HG02610 (cell line): ENCODE results near the gene CADPS.

Experiments
- ATAC-seq: cut with Tn5 transposase; IDR thresholded peaks from one replicate; pipeline ENCODE4 v1.9.1; 2021; ENCODE audit warnings: mild to moderate bottlenecking, moderate library complexity; ENCODE audit not compliant: unreplicated experiment

Gene CADPS

DNA sequence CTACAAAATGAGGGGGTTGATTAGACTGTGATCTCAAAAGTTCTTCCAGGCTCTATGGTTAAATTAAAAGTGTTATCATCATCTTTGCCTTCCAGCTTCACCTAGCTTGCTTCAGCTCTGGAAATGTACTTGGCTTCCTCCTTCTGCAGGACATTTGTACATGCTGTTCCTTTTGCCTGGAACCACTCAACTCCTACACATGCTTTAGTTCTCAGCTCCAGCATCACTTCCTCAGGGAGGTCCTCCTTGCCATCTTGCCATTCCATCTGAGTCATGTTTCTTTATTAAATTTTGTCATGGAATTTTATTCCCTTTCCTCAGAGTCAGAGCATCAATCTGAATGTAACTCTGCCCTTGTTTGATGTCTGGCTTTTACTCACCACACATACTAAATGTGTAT, 343.2 kb downstream of the CADPS start:
- no peak for ATAC-seq

DNA sequence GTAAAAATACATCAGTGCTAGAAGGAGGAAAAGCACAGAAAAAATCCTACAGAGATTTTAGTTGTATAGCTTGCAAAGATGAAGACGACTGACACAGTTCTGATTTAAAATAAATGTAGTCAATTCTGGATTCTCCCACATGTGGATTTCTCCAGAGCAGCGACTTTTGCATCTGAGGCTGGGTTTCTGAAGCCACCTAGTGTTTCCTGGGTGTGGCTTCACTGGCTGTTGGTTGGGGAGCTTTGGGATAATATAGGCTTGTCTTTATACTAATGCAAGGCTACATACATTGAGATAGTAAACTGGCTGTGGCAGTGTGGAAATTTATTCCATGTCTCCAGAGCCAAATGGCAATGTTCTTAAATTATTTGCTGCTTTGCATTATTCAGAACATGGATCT, 343.7 kb downstream of the CADPS start:
- ATAC-seq, result no peak

DNA sequence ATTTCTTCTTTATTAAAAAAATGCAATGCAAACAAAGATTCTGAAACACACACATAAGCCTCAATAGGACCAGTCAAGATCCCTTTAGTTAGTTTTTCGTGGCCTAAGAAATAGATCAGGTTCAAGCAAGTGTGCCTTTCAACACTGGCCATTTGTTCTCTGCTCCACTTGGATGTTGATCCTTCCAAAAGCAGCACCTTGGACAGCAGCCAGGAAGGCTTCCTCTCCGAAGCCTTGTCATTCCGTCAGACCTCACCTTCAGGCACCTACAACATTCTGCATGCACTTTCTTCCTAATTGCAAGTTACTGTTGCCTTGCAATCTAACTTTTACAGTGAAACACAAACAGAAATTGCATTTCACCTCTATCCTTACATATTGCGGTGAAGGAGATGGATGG, 346.0 kb downstream of the CADPS start:
- no peak for ATAC-seq

DNA sequence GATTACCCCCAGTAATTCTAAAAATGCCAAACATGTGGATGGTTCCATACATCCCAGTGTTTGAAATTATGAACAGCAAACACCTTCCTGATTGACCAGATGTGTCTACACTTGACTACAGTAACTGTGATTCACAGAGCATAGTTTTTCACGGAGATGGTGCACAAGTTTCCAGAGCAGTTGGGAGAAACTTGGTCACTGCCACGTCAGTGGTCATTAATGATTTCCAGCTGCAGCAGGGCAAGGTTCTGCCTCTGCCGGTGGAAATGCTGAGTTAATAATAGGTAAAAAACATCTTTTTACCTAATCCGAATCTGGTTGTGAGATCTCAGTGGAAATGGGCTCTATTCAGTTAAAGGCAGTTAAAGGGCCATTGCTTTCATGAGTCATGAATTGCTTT, 347.7 kb downstream of the CADPS start:
- ATAC-seq, result no peak

DNA sequence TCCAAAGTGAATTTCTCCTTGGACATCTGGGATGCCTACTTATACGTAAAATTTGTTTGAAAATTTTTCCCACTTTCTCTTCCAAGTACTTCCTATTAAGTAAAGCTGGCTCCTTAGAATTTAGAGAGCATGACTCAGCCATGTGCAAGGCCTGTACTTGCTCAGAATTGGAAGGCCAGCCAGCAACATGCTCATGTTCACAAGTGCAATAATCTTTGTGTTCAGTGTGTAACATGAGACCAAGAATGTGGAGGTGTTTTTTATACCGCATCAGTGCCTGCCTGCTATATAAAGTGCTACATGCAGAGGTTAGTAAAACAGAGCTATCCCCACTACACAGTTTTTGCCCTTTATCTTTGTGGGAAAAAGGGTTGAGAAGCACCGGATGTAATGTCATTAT, 349.9 kb downstream of the CADPS start:
- no peak for ATAC-seq

DNA sequence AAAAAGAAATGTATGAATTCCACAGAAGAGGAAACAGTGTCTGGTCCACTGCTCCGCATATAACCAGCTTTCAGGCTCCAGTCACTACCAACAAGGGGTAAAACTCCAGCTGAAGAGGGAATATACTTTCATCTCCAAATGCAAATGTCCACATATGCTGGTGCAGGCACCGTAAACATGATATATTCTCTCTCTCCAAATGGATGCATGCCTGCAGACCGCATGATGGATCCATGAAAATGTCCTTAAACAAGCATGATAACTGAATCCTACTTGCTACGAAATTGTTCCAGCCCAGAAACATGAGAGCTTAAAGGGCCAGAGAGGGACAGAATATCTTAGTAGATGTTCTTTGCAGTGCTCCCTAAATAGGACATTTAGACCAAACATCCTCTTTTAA, 351.5 kb downstream of the CADPS start:
- no peak for ATAC-seq

DNA sequence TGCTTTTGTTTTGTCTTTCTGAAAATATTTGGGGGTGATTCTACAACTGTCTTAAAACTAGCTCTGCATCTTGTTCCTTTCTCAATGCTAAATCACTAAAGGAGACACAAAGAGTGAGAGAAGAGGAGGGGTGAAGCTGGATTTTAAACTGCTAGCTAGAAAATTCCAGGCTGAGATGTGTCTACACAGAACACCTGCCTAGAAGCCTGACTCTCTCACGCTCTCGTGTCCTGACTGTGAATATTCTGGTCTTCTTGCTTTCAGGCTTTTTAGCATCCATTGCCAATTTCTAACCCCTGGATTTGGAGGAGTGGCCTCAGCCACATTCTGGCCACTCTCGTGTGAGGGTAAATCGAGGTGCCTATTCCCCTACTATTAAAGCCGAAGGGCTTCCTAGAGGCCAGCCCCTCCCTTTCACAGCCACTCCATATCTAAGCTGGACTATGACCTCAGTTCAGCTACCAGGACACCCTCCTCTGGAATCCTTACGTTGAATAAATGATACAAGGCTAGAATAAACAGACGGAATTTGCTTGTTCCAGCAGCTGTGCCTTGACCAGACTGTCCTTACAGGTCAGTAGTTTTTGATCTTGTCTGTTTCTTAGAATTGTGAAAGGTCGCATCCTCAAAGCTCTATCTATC, 353.6 kb downstream of the CADPS start:
- no peak for ATAC-seq

DNA sequence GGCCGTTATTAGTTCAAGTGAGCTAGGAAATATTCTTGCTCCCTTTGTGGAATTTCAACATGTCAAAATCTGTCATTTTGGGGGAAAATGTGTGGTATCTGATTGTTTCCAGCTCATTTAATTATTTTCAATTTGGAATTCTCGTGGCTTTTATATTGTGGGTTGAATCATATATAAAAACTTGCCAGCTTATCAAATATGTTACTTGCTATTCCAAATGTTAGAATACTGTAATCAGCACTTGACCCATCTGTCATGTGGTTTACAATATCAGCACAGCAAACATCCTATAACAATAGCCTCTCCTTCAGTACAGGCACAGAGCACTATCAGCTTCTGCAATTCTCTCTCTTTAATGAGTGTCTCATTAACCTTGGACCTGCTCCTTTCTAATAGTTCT, 371.7 kb downstream of the CADPS start:
- ATAC-seq, result no peak

DNA sequence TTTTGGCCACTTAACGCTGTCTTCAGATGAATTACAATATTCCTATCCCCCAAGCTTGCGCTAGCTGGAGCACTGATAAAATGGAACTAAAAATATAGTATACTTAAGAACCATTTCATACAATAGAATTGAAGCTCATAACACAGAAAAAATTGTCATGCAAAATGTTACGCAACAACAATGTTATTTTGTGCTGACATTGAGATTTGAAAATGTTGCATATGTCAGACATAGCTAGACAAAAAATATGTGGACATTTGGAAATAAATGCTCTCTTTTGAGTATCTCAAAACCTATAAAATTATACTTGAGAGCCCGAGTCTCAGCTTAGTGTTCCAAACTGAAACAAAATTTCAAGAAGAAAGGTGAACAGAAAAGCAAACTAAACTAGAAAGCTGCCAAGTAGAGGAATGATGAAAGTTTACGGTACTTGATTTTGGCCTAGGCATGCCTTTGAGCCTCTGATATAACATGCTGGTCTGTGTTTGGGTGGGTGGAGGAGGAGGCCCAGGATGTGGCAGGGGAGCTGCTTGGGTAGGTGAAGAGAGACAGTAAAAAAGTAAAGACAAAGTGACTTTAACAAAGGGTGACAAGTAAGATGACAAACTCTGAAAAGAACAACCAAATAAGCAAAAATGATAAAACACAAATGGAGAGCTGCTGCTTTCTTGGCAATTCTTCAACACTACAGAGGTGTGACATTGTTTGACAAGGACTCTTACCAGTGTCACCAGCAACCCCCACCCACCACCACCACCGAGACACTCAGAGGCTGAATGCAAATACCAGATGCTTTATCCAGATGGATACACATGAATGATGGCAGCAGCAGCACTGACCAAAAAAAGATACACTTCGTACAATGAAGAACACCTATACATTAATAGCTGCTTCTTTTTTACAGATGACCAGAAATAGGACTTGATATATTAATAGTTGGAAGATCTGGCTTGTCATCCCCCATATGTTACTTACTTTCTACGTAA, 372.6 kb downstream of the CADPS start:
- ATAC-seq, result no peak

DNA sequence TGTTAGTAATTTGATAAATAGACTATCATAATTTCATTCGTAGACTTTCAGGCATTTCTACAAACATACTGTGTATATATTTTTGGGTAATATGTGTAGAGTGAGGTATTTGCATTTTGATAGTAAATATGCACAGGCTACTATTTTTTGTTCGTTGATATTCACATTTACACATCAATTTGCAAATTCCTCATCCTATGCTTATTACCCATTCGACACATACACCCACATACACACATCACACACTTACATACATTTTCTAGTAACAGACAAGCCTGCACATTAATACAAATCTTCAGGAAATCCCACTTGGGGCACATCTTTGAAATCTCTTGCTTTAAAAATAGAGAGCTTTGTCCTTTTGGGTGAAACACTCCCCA, 373.9 kb downstream of the CADPS start:
- no peak for ATAC-seq

DNA sequence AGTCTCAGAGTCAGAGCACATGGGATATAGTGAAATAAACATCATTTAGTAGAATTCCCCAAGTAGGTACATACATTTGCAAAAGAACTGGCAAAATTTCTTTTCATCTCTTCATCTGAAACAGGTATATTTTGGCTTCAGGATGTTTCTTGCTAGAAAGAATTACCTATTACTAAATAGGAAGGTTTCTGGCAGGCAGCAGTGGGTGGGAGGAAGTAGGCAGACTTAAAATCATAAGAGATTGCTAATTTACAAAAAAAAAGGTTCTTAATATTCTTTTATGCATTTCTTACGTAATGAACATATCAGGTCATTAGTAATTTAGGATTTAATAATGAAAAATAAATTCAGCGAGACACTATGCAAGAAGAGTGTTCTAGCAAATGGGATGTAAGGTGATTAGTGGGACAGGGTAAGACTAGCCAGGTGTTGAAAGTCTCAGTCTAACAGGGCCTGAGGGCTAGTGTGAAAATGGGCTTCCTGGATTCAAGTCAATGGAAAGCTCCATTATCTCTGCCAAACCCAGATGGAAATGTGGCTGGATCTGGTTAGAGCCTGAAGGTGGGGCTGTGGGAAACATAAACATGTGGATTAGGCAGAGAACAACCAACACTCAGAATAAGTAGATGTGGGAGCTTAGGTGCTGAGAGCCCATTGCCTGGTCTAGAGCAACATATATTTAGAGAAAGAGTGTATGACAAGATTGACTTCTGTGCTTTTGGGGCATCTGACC, 374.5 kb downstream of the CADPS start:
- ATAC-seq, result no peak

DNA sequence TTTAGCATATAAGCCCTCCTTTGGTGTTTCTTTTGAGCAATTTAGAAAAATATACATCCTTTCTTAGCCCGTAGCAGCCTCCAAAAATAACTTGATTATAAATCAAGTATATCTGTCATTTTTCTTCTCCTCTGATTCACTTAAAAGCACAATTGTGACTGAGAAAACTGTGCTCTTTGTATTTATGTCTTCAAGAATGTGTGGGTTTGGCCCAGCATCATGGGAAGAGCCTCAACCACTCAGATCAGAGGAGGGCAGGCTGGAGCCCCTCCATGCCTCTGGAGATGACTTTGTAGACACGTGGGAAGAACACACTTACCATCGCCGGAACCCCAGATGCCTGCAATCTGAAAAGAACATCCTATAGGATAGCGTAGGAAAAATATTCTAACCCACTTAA, 378.1 kb downstream of the CADPS start:
- no peak for ATAC-seq

DNA sequence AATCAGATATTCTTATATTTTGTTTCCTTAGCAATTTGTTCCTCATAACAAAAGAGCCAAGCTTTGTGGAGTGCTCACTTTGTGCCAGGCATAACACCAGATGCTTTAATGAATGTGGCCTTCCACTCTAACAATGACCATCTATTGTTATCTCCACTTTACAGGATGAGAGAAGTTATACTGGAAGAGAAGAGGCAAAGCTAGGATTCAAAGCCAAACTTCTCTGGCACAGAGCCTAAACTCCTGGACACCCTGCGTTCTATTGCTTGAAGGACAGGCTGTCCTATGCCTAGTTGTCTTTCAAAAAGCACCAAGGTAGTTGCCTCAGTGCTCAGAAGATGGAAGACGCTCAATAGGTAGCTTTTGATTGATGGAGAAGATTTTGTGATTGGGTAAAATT, 378.7 kb downstream of the CADPS start:
- no peak for ATAC-seq

DNA sequence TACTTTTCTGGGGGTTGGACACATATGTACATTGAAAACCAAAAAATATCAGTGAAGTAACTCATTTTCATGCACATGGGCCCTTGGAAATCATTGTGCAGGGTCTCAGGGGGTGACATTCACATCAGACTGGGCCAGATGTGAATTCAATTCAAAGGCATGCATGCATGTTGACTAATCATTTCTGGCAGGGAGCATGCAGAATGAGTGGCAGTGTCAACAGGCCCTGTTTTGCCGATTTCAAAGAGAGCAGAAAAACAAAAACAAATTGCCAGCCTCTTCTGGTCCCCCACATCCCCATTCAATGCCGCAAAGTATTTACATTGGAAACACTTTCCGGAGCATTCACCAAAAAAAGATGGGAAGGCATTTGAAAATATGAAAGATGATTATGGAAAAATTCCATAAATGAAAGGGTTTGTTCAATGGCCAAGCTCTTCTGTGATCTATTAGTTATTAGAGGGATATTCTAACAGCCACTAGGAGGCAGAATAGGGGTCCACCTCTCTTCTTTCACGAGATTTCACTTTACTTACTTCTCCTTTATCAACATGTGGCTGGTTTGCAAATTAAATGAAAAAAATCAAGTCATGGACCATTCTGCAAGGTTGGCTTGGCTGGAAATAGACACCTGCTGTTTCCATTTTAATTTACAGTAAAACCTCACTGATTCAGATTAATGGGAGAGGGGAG, 382.0 kb downstream of the CADPS start:
- no peak for ATAC-seq

DNA sequence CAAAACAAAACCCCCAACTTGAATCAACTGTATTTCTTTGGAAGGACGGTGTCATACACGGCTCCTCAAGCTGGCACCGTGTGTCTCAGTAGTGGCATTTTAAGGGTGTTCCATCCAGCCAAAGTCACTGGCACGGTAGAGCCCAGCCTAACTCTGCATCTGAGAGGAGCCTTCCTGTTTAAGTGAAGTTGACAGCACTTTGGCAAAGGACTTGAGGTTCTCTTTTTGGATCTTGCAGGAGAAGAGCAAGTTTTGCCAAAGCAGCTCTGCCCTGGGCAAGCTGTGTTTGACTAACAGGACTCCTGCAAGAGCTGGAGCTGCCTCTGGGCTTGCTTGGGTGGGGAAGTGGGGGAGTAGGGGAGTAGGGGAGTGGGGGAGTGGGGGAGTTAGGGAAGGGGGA, 392.3 kb downstream of the CADPS start:
- ATAC-seq, result no peak

DNA sequence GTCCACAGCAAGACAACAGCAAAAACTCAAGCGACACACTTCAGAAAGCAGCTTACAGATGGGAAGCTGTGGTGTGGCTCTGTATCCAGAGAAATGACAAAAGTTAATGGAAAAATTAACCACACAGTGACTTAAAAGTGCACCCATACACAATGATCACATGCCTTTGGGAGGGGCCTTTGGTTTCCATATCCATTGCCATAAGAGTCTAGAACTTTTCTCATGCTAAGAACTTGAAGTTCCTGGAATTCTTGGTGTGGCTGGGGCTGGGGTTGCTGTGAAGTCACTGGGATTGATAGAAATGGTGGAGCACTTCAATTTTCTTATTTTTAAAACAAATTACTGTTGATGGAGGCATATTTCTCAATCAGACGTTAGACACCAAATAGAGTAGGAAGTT, 393.3 kb downstream of the CADPS start:
- ATAC-seq, result no peak

DNA sequence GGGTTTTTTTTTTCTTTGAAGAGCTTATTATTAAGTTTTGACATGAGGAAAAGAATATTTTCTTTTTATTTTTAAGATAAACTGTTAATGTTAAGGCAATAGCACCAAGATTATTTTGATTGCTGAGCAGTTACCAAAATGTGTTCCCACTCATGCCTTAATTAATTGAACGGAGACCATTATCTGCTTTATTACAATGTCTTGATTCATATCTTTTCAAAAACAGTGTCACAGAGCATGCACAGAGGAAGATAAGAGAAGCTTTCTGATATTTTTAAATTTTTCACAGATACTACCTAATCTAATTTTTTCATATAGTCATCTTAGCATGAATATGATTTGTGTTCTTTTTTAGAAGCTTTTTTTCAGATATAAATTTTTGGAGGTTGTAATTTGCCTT, 395.2 kb downstream of the CADPS start:
- no peak for ATAC-seq

DNA sequence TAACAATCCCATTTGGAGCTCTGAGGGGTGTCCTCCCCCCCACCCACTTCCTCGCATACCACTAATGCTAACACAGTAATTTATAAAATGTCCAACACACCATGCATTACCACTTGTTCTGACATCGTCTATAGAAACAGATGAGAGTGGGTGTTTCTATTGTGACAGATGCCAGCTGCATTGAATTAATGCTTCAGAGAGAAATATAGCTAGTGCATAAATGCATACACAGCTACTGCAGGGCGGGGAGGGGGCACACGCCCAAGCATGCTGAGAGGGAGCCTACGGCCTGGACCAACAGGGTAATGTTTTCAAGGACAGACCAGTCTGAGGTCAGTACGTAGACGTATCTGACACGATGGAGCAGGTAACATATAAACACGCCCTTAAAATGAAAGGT, 395.9 kb downstream of the CADPS start:
- ATAC-seq, result no peak

DNA sequence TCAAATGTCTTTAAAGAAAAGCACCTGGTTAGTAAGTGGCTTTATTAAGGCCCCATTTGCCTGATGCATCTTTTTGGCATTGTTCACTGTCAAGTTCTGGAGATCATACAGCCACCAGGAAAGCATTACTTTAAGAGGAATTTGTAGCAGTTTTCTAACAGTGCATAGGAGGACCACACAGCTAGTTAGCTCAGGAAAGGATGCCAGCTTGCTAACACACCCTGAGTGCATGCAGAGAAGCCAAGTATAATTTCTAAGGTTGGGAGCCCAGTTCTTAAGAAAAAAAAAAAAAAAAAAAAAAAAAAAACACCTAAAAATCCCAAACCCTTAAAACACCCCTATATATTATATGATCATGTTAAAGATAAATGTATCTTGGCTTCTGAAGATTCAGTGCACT, 399.9 kb downstream of the CADPS start:
- no peak for ATAC-seq

DNA sequence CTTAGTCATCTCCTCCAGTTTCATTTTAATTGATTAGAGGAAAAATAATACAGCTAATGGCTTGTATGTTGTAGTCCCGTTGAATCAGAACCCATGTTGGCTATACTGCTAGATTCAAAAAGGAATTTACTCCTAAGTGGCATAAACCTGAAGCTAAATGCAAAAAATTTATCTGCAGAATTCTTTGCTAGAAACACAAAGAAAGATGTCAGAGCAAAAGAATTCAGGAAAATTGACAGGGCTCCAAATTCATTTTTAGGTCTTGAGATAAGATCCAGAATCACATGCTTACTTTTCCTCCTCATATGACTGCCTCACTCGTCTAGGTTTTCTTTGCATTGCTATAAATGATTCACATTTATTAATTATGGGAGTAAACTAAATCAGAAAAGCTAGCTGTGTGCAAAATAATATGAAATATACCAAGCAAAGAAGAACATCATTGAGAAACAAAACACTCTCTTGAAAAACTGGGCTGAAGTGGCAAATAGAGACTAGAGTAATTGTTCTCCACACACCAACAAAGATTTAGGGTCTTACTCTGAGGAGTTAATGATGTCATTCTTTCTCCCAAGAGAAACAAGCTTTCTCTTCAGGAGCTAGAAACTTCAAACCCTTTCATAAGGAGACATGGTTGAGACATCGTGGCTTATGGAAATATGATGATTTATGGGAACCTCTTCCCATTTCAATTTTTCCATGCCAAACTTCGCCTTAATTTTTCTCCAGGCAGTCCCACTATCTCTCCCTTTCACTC, 407.1 kb downstream of the CADPS start:
- ATAC-seq, result no peak
